GM19035 (cell line): ENCODE measurements around the gene DTNBP1.
A peak's percentile ranks its signal among the peaks of the same experiment; 100 is the strongest.

ENCODE experiments used
- ATAC-seq: cut with Tn5 transposase; IDR thresholded peaks from one replicate; pipeline ENCODE4 v1.9.1; 2021; ENCODE audit not compliant: unreplicated experiment

DTNBP1 gene

DNA sequence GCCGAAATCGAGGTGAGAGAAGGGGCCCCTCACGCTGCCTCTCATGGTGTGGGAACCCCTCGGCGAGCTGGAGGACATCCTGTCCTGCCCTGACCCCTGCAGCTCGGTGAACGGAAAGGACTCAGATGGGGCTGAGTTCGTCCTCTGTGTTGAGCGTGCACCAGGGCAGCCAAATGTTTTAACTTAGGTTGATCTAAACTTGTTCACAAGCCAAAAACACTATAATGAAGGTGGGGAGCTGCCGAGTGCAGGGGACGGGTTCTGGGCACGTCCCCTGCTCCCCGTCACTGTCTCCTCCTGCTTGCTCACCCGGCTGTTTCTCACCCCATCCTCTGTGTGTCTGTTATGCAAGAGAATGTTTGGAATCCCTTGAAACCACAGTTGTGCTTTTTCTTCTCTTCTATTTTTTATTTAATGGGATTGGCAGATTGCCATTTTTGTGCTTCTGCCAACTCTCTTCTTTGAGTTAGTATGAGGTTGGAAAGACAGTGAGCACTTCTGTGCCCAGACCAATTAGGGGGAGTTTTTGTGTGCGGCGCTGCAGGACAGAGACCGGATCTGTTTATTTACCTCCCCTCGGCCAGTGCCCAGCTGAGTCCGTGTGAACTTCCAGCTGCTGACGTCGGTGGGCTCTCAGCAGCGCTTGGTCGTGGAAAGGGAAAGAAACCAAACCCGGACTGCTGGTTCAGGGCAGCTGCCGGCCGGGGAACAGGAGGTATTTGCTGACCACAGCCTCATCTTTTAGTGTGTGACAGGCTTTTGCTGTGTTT is 158.1 kb downstream of the DTNBP1 start:
- ATAC-seq: no peak

DNA sequence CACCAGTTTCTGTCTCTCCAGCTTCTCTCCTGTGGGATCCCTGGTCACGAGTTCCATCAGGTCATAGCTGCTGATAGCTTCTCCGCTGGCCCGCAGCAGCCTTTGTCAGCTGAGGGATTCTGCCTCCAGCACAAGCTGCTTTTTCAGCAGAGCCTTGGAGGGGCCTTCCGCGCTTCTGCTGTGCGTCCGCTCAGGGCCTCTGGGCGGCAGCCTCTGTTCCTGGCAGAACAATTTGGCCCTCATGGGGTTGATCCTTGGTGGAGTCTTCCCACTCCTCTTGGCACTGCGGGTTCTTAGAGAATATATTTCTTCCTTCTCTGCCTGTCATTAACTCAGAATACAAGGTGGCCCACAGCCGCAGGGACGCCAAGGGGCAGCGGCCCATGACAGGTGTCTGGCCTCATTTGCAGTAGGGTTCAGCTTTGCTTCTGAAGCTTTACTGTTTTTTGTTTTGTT is 158.8 kb downstream of the DTNBP1 start:
- ATAC-seq: no peak

DNA sequence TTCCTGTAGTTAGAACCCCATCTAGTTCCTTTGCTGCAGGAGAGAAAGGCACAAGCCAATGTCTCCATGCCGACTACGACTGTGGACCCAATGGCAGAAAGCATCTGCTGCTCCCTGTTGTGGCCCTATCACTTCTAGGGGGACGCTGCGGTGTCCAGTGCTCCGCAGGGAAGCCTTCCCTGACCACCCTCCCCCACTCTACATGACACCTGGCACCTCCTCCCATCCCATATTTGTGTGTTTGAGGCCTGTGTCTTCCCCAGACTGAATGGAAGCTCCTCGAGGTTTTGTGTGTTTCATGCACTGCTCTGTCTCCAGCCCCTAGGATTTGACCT is 159.5 kb downstream of the DTNBP1 start:
- ATAC-seq: no peak

DNA sequence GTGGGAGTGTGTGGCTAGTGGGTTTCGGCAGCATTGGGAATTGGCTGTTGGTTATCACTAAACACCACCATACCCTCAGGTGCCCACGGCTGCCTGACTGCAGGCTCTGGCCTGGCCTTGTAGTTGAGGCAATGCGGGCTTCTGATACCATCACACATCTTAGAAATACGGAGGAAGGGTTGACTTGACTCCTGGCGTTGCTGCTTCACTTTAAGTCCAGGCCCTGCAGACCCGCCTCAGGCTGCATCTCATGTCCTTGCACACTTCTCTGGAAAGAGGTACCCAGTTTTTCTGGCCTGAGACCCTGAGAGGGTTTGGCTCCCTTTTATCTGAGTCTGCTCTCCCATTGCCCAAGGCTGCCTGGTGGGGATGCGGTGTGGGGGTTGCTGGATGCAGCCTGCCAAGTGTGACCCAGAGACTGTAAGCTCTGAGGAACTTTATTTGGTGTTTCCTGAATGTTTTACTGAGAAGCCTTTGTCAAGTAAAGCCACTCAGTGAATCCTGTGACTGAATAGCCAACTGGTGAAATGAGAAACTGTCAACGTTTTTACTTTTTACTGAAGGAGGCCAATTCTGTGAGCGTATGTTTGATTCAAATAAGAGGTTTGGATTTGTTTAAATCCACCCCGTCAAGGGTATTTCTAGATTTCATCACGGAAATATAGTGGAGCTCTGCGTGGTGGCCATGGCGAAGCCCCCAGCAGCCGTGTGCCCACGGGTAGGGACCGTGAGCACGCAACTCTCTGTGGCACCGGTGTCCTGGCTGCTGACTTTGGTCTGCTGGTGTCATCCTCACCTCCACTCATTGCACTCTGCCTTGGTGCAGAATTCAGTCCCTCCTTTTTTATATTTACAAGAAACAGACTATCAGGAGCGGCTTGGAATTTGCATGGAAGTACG is 160.1 kb downstream of the DTNBP1 start:
- no peak for ATAC-seq

DNA sequence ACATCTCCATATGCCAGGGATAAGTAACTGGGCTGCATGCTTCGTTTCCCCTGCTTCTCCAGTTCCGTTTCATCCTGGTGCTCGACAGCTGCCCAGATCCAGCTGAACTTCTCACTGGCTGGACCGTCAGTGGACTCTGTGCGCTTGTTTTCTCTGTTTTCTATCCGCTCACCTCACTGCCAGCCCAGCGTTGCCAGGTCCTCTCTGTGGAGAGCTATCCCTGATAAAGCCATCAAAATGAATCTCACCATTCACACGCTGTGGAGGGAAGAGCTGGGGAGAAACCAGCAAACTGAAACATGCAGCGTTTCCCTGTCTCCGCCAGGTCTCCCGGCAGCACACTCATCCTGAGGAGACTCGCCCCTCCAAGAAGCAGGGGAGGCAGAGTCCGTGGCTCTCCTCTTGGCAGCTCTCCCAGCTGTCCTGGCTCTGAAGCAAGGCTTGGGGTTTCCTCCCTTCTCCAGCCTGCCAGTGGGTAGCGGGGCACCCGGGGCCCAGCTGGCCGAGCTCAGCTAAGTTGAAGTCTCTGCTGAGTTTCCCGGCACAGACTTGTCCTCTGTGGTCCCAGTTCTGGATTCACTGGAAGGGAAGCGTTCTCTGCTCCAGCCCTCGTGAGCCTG is 160.9 kb downstream of the DTNBP1 start:
- no peak for ATAC-seq

DNA sequence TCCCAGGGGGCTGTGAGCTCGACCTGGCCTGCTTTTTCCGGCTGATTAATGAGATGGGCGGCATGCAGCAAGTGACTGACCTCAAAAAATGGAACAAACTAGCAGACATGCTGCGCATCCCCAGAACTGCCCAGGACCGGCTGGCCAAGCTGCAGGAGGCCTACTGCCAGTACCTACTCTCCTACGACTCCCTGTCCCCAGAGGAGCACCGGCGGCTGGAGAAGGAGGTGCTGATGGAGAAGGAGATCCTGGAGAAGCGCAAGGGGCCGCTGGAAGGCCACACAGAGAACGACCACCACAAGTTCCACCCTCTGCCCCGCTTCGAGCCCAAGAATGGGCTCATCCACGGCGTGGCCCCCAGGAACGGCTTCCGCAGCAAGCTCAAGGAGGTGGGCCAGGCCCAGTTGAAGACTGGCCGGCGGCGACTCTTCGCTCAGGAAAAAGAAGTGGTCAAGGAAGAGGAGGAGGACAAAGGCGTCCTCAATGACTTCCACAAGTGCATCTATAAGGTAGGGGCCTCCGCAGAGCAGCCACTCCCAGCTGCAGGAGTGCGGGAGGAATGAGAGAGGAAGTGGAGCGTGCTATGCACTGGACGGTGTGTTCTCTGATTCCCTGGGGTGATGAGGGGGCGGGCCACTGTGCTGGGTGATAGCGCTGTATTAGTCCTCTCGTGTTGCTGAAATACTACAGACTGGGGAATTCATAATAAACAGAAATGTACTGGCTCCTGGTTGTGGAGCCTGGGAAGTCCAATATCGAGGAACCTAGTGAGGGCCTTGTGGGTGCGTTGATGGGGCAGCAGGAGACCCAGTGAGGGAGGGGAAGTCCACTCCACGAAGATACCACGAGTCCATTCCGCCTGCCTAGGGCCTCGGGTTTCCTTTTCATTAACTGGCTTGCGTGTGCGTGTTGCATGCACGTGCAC is 161.7 kb downstream of the DTNBP1 start:
- no peak for ATAC-seq

DNA sequence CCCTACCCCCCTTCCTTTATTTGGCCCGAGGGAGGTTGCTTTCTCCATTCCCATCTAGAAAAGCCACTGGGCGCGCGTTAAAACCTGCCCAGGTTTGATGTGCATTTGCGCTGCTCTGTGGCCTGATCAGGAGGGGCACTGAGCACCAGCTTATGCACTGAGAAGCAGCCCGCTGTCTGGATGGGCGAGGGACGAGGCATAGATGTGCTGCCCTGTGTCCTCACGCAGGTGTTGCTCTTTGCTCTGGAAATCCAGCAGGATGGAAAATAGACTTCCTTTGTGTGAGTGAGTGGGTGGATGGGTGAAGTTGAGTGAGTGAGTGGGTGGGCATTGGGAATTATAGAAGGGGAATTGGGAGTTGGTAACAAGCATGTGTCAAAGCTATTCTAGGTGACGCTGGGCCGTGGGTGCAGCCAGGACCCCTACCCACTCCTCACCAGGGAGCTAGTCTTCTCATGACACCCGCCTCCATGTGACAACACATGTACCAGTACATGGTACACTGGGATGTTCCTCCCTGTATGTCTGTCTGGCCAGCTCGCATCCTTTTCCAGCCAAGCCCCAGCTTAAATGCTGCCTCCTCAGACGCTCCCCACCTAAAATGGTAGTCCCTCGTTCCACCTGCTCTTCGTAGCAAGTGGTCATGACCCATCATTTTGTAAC is 162.6 kb downstream of the DTNBP1 start:
- no peak for ATAC-seq

DNA sequence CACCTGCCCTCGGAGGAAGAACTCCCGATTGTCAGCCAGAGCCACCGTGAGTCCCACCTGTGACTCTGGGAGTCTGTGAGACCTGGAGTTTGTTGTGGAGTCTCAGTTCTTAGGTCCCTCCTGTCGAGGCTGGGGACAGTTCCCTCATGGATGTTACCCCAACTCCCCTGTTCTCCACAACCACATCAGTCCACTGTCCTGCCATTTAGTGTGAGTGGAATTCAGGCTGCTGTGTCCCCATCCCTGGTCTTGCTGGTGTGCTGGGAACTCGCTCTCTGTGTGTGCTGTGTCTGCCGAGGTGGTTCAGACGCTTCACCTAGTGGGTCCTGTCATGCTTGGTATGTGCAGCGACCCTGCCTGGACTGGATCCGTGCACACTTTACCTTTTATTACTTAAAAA is 163.2 kb downstream of the DTNBP1 start:
- ATAC-seq: no peak

DNA sequence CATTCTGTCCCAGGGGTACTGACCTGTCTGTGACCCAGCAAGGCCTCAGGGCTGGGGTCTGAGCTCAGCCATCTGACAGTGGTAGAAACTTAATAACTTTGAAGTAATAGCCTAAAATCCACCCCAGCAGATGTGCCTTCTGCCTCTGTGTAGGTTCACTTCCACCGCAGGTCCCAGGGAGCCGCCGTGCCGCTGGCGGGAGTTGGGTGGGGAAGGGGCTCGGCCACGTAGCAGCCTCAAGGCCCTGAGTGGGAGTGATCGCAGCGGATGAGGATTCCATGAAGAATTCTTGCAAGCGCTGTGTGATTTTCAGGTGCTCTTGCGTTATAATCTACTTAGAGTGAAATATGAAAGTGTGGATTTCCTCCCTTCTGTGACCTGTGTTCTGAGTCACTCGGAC is 163.7 kb downstream of the DTNBP1 start:
- ATAC-seq: no peak

DNA sequence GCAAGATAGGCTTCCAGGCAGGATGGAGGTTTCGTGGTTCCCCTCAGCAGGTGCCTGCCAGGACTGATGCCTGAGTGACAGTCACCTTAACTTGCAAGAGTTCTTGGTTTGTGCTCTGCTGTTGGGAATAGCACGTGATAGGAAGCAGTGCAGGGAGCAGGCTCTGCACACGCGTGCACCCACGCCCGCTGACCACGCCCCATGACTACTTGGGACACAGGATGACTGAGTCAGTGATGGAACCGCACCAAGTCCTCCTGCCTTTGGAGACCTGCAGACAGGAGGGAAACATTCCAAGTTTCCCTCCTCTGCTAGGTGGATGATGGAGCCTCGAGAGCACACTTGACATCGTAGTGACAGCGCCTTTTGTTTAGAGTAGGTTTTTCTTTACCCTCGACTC is 164.2 kb downstream of the DTNBP1 start:
- no peak for ATAC-seq

DNA sequence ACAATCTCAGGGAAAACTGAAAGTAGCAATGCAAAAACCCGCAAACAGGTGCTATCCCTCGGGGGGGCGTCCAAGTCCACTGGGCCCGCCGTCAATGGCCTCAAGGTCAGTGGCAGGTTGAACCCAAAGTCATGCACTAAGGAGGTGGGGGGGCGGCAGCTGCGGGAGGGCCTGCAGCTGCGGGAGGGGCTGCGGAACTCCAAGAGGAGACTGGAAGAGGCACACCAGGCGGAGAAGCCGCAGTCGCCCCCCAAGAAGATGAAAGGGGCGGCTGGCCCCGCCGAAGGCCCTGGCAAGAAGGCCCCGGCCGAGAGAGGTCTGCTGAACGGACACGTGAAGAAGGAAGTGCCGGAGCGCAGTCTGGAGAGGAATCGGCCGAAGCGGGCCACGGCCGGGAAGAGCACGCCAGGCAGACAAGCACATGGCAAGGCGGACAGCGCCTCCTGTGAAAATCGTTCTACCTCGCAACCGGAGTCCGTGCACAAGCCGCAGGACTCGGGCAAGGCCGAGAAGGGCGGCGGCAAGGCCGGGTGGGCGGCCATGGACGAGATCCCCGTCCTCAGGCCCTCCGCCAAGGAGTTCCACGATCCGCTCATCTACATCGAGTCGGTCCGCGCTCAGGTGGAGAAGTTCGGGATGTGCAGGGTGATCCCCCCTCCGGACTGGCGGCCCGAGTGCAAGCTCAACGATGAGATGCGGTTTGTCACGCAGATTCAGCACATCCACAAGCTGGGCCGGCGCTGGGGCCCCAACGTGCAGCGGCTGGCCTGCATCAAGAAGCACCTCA is 166.3 kb downstream of the DTNBP1 start:
- no peak for ATAC-seq

DNA sequence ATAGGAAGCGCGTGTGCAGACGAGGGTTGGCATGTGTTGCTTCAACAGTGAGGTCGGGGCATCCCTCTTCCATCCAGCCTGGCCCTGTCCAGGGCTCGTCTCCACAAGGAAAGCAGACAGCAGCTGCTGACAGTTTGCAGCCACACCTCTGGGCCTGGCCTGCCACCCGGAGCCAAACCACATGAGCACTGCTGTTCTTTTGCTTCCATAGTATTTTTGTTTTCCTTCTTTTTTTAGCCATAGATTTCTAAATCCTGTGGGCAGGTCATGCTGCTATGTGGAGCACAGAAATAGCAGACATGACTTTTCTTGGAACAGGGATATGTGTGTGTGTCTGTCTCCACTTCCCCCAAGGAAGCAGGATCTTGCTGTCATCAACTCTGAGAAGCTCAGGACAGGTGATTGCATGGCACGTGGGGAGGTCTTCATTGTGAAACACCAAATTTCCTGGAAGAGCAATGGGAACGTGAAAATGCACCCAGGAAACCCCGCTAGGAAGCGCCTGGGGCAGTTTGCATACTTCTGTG is 167.4 kb downstream of the DTNBP1 start:
- no peak for ATAC-seq

DNA sequence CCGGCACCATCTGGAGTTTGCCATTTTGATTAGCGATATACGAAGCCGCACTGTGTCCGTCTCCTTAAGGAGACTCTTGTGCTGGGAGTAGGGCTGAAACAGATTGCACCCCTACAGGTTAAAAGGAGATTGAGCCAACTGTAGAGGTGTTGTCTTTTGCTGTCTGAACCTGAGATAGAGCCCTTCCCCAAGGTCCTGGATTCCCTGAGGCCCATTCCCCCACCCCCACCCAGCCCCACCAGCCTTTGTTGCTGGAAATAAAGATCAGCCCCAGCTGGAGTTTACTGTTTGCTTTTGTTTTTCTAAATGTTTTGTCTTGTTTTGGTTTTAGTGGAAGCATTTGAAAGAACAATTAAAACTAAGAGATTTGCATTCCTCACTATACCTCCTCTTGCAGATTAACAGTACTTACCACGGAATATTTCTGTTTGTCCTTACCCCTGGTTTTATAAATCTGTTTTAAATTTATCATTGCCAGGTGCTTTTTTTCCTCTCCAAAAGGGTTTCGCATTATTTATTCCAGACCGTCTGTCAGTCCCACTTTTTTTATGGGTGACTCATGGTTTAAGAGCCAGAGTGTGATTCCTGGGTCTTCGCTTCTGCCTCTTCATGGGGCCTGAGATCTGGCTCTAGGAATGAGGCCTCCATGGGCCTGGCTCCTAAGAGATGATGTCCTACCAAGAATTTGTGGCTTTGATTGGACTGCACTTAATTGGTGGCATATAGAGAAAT is 169.2 kb downstream of the DTNBP1 start:
- ATAC-seq: no peak

DNA sequence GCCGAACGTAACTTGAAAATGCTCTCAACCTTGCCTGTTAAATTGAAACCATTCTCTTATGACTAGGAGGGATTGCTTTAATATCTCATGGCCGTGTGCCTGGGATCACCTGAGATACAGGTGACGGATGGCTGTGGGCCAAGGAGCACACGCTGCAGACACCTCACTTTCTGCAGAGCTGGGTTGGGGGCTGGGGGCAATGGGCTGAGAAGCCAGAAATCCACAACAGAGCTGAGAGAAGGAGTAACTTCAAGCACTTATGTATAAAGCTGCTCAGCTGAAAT is 170.9 kb downstream of the DTNBP1 start:
- ATAC-seq: no peak

DNA sequence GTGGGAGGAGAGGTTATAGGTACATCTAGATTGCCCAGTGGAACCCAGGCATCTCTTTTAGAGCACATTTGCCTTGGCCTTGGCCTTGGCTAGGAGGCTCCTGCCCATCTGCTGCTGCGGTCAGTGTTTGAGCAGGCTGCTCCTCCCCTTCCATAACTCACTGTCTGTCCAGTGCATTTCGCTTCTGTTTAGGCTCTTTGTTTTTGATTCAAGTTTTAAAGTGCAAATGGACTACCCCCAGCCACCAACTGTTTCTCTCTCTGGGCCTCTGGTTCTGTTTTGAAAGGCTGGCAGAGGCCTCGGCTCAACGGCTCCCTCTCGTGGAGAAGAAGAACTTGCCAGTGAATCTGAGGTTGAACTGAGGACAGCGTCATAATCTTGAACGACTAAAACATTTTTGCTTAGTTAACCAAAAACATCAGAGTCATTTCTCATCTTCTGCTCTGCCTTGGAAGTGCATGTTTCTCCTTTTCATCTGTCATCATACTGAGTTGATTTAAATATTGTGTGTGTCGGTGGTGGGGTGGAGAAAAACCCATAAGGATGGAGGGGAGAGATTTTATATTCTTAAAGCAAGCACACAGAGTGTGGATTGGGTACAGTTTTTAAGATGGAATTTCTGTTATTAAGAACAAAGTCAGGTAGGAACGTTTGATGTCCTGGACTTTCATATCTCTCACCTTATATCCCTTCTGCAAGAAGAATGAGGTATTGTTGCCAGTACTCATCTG is 171.4 kb downstream of the DTNBP1 start:
- peak; percentile 49 for ATAC-seq

DNA sequence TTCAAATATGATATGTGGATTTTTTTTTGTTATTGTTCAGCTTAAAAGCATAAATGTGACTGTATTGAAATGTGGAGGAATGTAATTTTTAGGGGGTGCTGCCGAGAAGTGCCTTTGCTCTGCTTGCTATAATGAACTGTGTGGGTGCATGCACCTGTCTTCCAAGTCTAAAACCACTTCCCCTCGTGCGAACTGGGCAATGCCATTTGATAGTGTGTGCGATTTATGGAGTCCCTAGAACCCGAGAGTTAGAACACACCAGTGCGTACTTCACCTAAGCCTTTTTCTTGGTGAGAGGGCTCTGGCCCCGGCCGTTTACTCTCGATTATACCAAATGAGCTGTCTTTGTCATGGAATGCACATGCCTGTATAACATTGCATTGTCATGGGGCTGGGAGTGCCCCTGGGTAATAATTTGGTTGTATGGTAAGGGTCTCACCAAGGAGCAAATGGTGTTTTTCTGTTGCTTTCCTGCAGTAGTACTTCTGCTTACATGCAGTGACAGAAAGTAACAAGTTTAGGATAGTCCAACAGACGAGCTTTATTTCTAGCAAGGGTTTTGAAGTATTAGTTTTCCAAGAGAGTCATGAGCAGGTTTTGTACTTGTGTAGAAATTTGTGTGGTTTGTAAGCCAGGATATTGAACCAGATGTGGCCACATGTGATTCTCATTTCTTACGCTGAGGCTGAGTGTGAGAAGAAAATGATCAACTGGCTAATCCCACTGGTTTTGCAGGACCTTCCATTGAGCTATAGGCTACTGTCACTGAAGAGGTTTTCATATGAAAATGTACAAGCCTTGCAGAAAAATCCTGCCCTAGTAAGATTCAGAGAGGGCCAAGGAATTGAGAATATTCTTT is 172.4 kb downstream of the DTNBP1 start:
- no peak for ATAC-seq

DNA sequence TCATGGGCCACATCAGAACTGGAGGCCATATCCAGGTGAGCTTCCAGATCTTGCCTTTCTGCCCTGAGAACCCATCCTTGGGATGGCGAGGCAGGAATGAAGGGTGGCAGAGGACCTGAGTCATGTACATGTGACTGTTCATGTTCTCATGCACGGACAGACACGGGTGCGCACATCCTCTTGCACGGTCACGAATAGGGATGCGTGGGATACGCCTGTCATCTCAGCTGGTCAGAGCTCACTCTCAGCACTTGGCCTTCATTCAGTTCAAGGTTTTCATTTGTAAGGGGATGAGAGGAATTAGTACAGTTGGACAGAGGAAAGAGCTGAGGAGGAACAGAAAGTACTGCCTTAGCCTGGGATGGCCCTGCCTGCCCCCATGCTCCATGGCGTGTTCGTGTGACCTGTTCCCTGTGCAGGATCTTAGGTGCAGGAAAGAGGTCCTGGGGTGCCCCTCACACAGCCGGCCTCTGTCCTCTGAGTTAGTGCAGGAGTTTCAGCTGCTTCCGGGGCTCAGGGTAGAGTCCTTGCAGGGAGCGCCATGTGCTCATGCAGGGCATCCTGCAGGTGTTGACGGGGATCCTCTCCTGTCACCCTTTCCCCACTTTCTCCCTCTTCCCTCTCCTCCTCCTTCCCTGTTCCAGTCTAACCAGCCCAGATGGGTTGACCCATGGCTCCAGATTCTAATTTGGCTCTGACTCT is 173.4 kb downstream of the DTNBP1 start:
- ATAC-seq: no peak
